Left cardiac atrium (tissue), 4 donors: ENCODE results near the gene YWHAB. TPM values are rescaled to one million over a fixed set of nuclear protein-coding genes. Genes with fewer than 3 reads are reported as not detected.
"Not testable (repeated sequence)": the region's sequence is repeated elsewhere in the genome, so short reads cannot be mapped to it uniquely, and the experiment has no call there.

Experiments used
- ATAC-seq, 2 donors: fragments of 200-7000 bp; cut with Tn5 transposase; one replicate each; pipeline ENCODE4 v1.9.1; 2020; ENCODE audit warnings: mild to moderate bottlenecking in 2 of 2, moderate library complexity in 2 of 2
- DNase-seq: peaks from one replicate; pipeline ENCODE4 v3.0.0-alpha.2; 2020
- intact Hi-C, 2 donors: fragments of 100-400 bp; cut with DNase I; formaldehyde crosslinking; loops; one replicate each; pipeline versions ENCODE4 v1.14.1 to v1.15.1; 2022 to 2023
- total RNA-seq, 2 donors: library from RNA; stranded (reverse); fragmentation: NEBNext Ultra II Directional; extraction: Animal tissue kit (Norgen Biotek cat#: 25700); gene quantifications; one replicate each; pipeline ENCODE4 v1.2.1, GENCODE V29; 2021
- donor health status: DM: no; HTN: yes; CAD: no.
- donor health status: DM: no; HTN: yes; CAD: no; lungs with severe emphysema.
- donor health status: DM: yes; HTN: yes; CAD: no.
- donor health status: Dilated cardiomyopathy.

Gene YWHAB
- total RNA-seq, 2 donors from 2014 or later = 109 to 140 TPM

DNA sequence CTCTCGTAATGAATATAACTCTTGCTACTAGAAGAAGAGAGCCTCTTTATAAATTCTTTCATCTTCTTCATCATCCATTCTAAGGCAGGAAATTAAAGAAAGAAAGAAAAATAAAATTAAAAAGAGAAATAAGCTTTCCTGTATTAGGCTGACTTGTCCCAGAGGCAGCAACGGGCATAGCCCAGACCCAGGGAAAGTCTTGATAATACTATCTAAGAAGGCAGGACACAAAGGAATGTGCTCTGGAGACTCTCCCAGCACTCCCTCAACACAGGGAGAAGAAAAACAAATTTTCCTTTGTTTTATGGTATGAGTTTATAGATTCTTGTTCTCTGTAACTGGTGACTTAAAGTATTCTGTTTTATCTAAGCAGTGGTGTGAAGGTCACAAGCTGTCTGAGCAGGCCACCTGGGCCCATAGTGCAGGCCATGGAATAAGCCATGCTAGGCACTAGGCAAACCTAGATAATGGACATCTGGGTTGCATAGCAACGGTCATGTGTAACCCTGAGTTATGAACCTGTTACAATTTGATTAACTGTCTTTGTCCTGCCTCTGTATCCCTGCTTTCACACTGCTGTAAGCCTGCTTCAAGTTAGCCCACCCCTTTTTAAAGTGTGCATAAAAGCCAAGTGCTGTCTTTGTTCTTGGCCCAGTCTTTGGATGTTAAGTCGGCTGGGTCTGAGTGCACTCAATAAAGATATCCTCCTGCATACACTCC, 22.0 kb upstream of the YWHAB start:
- intact Hi-C loops = loop anchor here in 1 of 2 donors (10.0 kb wide), 1 partner anchor 179 kb away; no protein-coding TSS in a partner anchor
- not testable (repeated sequence) for ATAC-seq, DNase-seq

DNA sequence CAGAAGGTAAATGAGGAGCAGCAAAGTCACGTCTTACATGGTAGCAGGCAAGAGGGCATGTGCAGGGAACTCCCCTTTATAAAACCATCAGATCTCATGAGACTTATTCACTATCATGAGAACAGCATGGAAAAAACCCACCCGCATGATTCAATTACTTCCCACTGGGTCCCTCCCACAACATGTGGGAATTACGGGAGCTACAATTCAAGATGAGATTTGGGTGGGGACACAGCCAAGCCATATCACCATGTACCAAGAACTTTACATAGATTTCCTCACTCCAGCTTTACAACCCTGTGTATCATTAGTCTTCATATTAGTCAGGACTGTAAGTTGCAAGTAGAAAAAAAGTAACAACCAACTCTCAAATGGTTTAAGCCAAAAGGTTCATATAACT, 21.0 kb upstream of the YWHAB start:
- not testable (repeated sequence) for ATAC-seq, DNase-seq
- intact Hi-C loops = loop anchor here in 1 of 2 donors (10.0 kb wide), 1 partner anchor 180 kb away; no protein-coding TSS in a partner anchor

DNA sequence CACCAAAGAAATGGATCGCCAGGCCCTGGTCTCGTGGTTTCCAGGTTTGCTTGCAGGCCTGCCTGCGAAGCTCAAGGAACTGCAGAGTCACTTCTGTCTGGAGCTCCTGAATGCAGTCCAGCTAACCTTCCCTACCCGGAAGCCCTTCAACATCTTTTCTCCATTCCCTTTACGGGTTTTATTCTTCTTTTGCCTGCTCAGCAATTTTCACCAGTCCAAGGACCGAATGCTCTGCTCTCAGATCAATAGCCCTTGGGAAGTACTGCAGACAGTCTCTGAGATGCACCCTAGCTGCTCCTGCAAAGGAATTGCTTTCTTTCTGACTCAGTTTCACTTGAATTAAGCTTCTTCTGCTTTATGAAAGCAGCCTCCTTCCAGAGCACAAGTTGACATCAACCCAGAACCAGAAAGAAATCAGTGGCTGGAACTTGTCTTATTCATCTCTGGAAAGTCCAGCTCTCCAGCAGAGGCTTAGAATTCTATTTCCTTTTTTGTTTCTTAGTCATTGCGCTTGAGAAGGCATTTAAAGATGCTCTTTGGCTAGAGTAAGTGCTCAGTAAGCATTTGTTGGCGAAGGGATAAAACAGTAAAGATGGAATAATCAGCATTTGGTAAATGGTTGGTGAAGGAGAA, 18.7 kb upstream of the YWHAB start:
- no peak for ATAC-seq

DNA sequence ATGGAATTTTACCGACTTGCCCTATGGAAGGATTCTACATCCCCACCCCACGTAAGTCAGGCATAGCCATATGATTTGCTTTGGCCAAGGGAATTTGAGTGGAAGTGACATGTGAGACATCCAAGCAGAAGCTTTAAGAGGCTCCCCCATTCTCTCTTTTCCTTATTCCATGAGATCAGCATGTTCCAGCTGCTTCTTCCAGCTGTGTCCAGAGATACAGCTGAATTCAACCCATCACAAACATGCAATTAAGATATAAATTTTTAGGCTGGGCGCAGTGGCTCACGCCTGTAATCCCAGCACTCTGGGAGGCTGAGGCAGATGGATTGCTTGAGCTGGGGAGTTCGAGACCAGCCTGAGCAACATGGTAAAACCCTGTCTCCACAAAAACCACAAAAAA, 16.0 kb upstream of the YWHAB start:
- intact Hi-C loops = loop anchor here (5.0 to 10.0 kb wide), 2 partner anchors 182 to 185 kb away; no protein-coding TSS in a partner anchor
- no peak for ATAC-seq
- DNase-seq = no peak

More for the DNA sequence above, 18.7 kb upstream of the YWHAB start:
- DNase-seq = no peak
- intact Hi-C loops = loop anchor here (2.0 to 10.0 kb wide), 3 partner anchors 120 to 182 kb away; no protein-coding TSS in a partner anchor

DNA sequence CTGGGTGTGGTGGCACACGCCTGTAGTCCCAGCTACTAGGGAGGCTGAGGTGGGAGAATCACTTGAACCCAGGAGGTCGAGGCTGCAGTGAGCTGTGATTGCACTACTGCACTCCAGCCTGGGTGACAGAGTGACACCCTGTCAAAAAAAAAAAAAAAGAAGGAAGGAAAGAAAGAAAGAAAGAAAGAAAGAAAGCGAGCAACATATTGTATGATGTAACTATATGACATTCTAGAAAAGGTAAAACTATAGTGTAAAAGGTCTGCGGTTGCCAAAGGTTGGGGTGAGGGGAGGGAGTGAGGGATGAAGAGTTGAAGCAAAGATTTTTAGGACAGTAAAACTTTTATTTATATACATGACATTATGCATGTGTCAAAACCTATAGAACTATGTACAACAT, 3.1 kb upstream of the YWHAB start:
- ATAC-seq, intact Hi-C loops, DNase-seq: not testable (repeated sequence)

DNA sequence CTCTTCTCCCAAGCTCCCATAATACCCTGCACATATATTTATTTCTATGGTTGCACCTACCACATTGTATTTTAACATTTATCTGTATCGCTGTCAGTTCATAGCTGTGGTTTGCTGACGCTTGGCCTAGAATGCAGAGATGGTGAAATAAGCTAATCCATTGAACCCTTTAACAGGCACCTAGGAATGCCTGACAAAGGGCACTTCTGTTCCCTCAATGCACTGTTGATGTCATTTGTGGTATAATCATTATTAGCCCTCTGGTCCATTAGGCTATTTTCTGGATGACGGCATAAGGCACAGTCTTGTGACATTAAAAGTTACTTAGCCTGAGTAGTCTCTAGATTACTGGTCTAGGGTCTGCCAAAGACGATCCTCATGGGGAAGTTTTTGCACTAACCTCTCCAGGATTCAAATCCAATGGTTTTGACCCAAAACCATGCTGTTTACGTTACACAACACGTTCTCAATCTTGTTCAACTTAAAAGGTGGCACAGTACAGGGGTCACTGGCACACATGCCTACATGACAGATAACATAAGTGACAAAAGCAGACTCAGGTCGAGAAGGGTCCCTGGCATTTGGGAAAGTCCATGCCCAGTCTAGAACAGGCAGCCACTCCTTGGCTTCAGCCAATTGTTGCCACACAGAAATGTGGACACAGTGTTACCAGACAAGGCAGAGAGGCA, 2.1 kb upstream of the YWHAB start:
- intact Hi-C loops = no loop called here
- ATAC-seq = no peak
- DNase-seq = no peak

DNA sequence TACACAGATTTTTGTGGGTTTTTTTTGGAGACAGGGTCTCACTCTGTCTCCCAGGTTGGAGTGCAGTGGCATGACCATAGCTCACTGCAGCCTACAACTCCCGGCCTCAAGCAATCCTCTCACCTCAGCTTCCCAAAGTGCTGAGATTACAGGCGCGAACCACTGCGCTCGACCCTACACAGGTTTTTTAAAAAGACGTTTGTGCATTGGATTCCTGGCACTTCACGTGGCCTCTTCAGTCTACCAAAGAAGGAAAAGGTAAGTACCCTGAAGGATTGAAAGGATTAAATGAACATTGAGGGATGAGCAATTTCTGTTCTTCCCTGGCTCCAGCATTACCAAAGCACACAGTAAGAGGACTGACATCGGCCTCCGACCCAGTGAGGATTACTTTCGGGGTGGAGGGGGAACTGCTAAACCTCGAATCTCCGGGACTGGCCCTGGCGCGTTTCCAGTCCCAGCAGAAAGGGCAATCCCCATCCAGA, 556 bp upstream of the YWHAB start:
- DNase-seq = no peak
- ATAC-seq = peak in 1 of 2 donors; percentile 0

DNA sequence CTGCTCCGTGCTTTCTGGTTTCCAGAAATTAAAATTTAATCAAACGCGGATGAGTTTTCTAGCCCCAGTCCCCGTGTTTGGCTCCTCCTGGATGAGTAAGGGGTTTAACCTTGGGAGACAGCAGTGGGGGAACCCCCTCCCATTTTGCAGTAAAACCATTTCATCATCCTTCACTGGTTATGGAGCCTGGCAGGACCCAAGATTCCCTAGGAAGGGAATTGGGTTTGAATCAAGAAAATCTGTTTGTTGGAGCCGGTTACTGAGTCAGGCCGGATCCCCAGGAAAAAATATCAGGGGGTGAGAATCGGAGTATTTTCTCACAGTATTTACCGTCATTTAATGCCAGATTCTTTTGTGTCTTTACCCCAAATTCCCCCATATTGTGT, 754 bp downstream of the YWHAB start:
- DNase-seq (no peak), ATAC-seq (no peak)
- intact Hi-C loops = no loop called here

More for the DNA sequence above, 556 bp upstream of the YWHAB start:
- intact Hi-C loops = no loop called here

DNA sequence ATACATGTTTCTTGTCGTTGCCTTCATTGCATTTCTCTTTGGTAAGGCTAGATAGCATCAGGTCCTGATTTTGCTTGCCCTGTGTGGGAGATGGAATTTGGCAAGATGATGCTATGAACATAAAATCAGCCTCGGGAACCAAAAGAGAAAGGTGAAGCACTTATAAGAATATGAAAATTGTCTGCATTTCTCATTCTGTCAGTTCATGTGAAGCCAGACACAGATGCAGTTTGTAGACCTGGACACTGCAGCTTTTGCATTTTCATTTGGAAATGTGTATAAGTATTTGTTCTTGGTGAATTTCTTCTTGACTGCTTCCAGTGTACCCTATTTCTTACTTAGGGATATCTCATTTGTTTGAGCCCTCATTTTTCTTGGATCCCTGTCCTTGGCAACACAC, 1.3 kb downstream of the YWHAB start:
- no peak for DNase-seq
- intact Hi-C loops = no loop called here
- ATAC-seq = no peak

DNA sequence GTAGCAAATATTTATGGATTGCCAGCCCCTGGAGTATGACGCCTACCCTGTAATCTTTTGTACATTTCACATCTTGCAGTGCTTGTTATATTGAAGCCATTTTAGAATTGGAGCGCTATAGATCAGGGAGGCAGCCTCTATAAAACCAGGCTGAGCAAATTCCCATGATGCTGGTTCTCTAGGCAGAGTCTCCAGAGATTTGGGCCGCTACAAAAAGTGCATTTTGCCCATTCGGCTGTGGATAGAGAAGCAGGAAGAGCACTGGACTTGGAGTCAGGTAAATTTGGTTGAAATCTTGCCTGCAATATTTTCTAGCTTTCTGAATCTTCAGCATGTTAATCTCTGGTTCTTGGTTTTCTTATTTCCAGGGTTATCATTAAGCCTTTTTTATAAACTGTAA, 2.0 kb downstream of the YWHAB start:
- DNase-seq = no peak
- ATAC-seq = no peak
- intact Hi-C loops = no loop called here

DNA sequence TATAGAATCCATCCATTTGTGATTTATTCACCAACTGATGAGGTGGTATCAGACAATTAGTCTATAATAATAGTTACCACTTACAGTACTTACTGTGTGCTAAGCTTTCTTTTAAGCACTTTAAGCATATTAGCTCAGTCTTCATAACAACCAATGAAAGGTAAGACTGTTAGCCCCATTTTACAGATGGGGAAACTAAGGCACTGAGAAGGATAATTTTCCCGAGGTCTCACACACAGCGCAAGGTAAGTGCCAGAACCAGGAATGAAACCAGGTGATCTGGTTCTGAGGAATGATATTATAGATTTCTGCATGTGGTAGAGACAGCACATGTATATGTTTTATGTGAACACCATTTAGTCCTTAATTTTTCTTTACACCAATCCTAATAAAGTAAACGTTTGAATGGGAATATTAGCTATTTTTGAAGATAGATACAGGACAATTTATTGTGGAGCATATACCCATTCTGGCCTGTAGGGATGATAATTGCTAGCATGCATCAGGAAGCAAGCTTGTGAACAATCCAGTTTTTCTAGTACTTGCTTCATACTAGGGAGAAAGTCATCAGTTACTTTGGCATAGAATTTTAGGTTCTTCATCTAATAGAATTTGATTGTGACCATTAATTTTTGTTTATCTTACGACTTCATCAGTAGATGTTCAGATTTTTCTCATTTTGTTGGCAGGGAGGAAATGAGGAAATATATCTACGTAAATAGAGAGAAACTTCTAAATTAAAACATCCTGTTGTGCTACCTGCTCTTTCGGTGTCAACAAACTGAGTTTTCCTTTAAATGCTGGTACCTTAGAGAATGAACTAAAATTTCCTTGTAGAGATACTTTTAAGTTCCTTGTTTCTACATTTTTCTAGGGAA, 3.0 kb downstream of the YWHAB start:
- ATAC-seq = no peak
- intact Hi-C loops = no loop called here
- DNase-seq = no peak

DNA sequence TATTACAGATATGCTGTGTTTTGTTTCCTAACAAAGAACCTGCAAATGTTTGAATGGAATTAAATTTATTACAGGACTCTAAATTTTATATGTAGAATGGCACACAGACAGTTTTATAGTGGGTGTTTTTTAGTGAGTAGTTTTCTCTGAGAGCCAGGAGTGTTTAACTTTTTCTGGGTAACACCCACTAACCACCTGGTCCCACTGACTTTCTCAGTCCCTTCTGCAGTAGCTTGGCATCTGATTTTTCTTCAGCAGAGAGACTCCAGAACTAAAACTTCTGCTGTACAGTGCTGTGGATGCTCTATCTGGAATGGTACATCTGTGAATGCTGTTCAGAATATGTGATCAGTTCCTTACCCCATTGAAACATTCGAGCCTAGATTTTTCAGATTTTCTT, 6.3 kb downstream of the YWHAB start:
- intact Hi-C loops = no loop called here
- ATAC-seq (no peak), DNase-seq (no peak)

DNA sequence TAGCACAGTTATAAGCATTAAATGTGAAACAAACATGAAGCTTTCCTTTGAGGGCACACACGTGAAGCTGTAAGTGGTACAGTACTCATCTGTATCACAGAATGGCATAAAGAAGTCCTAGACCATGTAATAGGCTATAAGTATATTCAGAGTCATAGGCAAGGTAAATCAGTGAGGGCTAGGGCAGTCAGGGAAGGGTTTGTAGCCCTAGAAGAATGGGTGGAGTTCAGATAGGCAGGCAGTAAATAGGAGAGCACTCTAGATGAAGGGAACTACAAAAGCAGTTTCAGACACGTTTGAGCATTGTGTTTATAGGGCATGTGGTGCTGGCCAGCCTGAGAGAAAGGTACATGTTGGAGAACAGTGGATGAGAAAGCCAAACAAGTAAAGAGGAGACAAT, 9.5 kb downstream of the YWHAB start:
- no peak for DNase-seq
- intact Hi-C loops = no loop called here
- no peak for ATAC-seq

DNA sequence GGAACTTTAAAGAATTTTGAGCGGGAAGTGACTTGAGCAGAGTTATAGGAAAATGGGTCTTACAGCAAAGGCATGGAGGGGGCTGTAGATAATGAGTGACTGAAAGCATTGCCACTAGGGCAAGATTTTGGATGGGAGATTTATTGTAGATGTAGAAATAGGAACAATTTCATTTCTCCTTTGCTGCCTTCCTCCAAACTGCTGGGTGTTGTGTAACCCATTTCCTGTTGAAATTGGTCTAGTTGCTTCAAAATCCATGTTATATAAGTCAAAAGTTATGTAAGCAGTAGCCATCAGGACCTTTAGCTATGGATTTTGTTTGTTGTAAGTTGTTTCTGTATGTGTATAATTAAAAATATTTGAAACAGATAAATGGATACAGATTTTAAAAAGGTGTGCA, 11.1 kb downstream of the YWHAB start:
- no peak for DNase-seq
- intact Hi-C loops = no loop called here
- peak; percentile 29 to 47 for ATAC-seq

DNA sequence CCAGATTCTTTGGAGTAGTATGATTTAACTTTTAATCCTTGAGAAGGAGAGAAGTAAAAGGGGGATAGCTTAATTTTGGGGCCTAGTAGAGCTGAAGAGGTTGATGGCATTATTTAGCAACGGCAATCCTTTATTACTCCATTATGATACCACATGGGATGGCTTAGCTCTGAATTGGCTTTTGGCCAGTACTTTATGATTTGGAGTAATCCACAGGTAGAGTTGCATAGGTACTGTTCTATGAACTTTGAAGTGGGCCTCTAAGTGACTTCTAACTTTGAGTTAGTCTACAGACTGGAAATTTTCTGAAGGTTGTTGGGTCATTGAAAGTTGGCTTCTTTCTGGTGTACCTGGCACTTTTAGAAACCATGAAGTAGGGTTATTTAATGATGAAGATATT, 11.6 kb downstream of the YWHAB start:
- intact Hi-C loops = no loop called here
- DNase-seq (no peak), ATAC-seq (no peak)

DNA sequence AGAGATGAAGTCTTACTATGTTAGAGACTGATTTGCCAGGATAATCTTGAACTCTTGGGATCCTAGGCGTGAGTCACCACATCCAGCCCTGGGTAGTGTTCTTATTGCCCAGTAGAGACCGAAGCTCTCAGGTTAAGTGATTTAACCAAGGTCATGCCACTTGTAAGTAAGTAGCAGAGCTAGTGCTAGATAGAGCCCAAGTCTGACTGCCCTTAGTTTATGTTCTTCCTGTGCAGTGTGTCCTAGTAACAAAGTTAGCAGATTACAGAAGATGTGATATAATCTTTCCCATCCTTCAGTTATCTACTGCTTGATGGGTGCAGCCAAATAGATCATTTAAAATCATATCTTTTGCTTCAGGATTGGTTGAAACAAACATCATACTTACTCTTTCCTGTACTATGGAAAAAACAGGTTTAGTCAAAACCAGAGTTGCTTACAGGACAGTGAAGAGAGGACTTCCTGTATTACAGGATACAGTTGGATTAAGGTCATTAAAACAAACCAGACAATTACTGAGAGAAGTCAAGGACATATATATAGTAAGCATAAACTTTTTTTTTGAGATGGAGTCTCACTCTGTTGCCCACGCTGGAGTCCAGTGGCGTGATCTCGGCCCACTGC, 14.8 kb downstream of the YWHAB start:
- DNase-seq (no peak), ATAC-seq (peak in 1 of 2 donors; percentile 26)
- intact Hi-C loops = no loop called here

DNA sequence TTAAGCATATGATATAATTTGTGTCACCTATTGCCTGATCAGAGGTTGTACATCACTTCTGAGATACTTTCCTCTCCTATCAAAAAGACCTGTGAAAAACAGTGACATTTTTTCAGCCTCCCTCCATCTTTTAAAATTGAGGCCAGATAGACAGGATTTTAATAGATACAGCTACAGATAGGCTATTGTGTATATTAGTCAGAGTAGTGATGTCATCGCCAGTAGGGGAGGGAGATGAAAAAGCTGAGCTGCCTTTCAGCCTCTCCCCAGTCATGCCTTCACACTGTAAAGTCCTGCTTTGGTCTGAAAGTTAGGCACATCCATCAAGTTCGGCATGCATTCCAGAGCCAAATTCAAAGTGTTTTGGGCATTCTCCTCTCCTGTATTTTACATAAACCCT, 16.5 kb downstream of the YWHAB start:
- DNase-seq (no peak), ATAC-seq (peak in 1 of 2 donors; percentile 45)
- intact Hi-C loops = no loop called here

DNA sequence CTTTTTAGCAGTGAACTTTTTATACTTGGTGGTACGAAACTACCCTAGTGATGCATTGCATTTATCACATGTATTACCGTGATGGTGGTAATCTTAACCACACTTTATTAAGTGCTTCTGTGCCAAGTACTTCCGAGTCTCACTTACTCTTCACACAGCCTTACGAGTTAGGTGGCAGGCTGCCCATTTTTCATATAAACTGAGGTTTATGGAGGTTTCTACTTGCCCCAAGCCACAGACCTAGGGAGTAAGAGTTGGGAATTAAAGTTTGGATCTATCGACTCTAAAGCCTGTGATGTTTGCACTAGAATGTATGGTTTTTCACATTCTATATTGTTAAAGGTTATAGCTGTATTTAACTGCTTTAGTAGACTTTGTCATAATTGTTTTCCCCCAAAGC, 18.9 kb downstream of the YWHAB start:
- no peak for DNase-seq
- ATAC-seq = no peak
- intact Hi-C loops = no loop called here
